Colonic mucosa (tissue), 4 donors: ENCODE measurements around the gene IL19. TPM values are rescaled to one million over a fixed set of nuclear protein-coding genes. Genes with fewer than 3 reads are reported as not detected.

Source experiments
- DNase-seq: peaks from one replicate; pipeline ENCODE4 v3.0.0-alpha.2; 2020
- H3K27ac ChIP-seq: fragments of 200-600 bp; one replicate; pipeline ENCODE4 v1.8.0; 2021
- H3K27me3 ChIP-seq: fragments of 200-600 bp; one replicate; pipeline ENCODE4 v1.8.0; 2021
- H3K36me3 ChIP-seq: fragments of 200-600 bp; one replicate; pipeline ENCODE4 v1.8.0; 2021
- H3K4me1 ChIP-seq: fragments of 200-600 bp; one replicate; pipeline ENCODE4 v1.8.0; 2021; ENCODE audit warnings: mild to moderate bottlenecking
- H3K4me3 ChIP-seq: fragments of 200-600 bp; one replicate; pipeline ENCODE4 v1.8.0; 2021
- H3K9ac ChIP-seq, 2 donors: one replicate each; pipeline ENCODE4 v1.7.0; 2013; ENCODE audit warnings: control low read depth in 2 of 2, low read depth in 2 of 2, low read length in 2 of 2
- H3K9me3 ChIP-seq: fragments of 200-600 bp; one replicate; pipeline ENCODE4 v1.8.0; 2021
- intact Hi-C: fragments of 100-400 bp; cut with DNase I; formaldehyde crosslinking; loops from one replicate; pipeline ENCODE4 v1.14.1; 2022
- total RNA-seq, 2 donors: library from RNA; stranded (reverse); fragmentation: NEBNext Ultra II Directional in 1 of 2; extraction: Animal tissue kit (Norgen Biotek cat#: 25700) in 1 of 2; gene quantifications; one replicate each; pipeline ENCODE4 v1.2.1, GENCODE V29; 2021
- TF ChIP-seq, protein P1 (sequence below): fragments of 200-600 bp; IDR thresholded peaks from one replicate; pipeline ENCODE4 v1.8.0; 2022; ENCODE audit warnings: antibody characterized with exemption, mild to moderate bottlenecking
- donor health status: healthy.
- donor health status: DM: no; HTN: no; CAD: no.
- donor health status: DM: no; HTN: no; CAD: no.

The IL19 gene
- total RNA-seq, 2 donors from 2014 or later: 0.40 TPM; not detected in 1

DNA sequence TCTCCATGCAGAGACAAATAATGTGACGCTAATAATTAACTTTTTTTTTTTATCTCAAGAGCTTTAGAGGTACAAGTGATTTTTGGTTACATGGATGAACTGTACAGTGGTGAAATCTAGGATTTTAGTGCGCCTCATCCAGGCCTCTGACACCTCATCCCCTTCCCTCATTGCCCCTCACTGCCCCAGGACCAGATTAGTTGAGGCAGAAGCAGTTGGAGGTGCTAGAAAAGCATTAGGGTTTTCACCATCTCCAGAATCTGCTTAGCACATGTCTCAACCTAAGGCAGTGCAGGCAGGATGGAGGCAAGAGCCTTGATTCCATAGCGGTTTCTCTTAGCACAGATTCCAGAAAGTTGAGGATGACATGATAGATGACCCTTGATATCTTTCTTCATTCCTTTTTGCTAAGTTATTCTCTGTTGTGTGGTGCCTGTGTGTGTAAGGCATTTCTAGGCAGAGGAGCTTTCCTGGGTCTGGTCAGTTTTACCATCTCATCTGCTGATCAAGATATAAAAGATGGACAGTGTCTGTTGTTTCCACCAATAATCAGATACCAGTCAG lies 18.0 kb downstream of the IL19 start:
- no peaks in the 10 kb centered on the region for H3K27me3 ChIP-seq
- no peak overlapping the region for H3K27ac ChIP-seq
- H3K9ac ChIP-seq: no peak overlapping the region
- intact Hi-C loops: no loop called here
- H3K4me1 ChIP-seq: no peaks in the 10 kb centered on the region
- H3K9me3 ChIP-seq: no peaks in the 10 kb centered on the region
- no peak overlapping the region for H3K4me3 ChIP-seq
- DNase-seq: no peak
- no peaks in the 10 kb centered on the region for H3K36me3 ChIP-seq
- TF ChIP-seq, protein P1, sequence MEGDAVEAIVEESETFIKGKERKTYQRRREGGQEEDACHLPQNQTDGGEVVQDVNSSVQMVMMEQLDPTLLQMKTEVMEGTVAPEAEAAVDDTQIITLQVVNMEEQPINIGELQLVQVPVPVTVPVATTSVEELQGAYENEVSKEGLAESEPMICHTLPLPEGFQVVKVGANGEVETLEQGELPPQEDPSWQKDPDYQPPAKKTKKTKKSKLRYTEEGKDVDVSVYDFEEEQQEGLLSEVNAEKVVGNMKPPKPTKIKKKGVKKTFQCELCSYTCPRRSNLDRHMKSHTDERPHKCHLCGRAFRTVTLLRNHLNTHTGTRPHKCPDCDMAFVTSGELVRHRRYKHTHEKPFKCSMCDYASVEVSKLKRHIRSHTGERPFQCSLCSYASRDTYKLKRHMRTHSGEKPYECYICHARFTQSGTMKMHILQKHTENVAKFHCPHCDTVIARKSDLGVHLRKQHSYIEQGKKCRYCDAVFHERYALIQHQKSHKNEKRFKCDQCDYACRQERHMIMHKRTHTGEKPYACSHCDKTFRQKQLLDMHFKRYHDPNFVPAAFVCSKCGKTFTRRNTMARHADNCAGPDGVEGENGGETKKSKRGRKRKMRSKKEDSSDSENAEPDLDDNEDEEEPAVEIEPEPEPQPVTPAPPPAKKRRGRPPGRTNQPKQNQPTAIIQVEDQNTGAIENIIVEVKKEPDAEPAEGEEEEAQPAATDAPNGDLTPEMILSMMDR: no peak

DNA sequence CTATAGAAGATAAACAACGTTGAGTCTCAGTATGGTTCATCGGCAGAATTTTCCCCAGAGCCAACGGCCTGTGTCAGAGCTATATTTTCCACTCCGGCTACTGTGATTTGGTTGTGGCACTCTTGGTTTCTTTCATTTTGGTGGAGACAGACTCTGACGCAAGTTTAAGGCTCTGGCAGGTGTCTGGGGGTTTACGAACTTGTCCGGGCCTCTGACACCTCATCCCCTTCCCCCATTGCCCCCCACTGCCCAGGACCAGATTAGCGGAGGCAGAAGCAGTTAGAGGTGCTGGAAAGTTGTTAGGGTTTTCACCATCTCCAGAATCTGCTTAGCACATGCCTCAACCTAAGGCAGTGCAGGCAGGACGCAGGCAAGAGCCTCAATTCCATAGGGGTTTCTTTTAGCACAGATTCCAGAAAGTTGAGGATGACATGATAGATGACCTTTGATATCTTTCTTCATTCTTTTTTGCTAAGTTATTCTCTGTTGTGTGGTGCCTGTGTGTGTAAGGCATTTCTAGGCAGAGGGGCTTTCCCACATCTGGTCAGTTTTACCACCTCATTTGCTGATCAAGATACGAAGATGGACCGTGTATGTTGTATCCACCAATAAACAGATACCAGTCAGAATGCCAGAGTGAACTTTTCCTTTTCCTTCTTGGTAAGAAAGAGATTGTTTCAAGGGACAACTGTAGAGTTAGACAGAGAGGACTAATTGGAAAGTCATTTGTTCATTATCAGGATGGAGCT lies 20.1 kb downstream of the IL19 start:
- intact Hi-C loops: no loop called here

DNA sequence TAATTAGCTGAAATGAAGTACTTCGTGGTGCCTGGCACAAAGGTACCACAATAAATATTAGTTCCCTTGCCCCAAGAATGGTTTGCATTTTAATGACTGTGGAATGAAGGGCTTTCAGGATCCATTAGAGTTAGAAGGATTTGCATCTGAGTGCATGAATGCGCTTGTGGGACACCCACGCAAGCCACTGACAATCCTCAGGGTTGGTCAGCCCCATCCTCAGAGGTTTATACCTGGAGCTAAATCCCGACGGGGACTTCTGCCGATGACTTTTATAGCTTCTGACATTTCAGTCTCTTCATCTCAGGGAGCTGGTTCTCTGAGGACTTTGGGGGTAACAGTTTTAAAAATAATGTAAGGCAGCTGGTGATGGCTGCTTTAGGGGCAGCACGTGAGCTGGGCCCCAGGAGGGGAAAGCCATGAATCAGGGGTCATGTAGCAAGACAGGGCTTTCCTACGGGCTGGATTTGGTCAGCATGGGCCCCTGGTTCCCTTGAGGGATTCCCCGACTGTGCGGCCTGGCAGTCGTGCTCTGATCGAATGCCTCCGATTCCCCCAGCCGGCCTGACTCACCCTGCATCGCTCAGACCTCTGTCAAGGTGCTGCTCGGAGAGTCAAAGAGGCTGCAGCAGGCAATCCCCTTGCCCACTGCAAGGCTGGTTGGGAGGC lies 22.5 kb downstream of the IL19 start:
- Histone ChIP-seq H3K9me3 (no peaks in the 10 kb centered on the region), H3K9ac (no peak overlapping the region), H3K27ac (no peak overlapping the region), H3K4me3 (no peak overlapping the region), H3K27me3 (no peaks in the 10 kb centered on the region), H3K36me3 (no peaks in the 10 kb centered on the region), H3K4me1 (no peaks in the 10 kb centered on the region)
- TF ChIP-seq, protein P1: no peak
- DNase-seq: no peak
- intact Hi-C loops: no loop called here

More for the DNA sequence above, 20.1 kb downstream of the IL19 start:
- Histone ChIP-seq H3K4me1 (no peaks in the 10 kb centered on the region), H3K9ac (no peak overlapping the region), H3K27me3 (no peaks in the 10 kb centered on the region), H3K36me3 (no peaks in the 10 kb centered on the region), H3K4me3 (no peak overlapping the region), H3K9me3 (no peaks in the 10 kb centered on the region), H3K27ac (no peak overlapping the region)
- TF ChIP-seq, protein P1: no peak
- no peak for DNase-seq

DNA sequence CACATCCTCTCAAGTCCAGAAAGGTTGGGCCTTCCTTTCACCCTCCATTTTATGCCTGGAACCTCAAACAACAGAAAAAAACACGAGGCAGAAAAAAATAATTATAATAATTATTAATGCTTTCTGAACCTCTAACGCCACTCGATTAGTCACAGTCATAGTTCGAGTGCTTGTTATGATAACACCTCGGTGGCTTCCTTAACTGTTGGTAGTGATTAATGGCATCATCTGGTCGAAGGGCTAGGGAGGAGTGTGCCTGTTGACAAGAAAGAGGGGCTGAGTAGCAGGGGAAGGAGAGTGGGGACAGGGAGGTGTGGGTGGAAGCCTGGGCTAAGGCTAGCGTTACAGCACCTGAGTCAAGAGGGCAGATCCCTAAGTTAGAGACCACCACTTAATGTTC lies 23.0 kb downstream of the IL19 start:
- Histone ChIP-seq H3K9me3 (no peaks in the 10 kb centered on the region), H3K9ac (no peak overlapping the region), H3K27me3 (no peaks in the 10 kb centered on the region), H3K36me3 (no peaks in the 10 kb centered on the region), H3K4me3 (no peak overlapping the region), H3K4me1 (no peaks in the 10 kb centered on the region), H3K27ac (no peak overlapping the region)
- DNase-seq: no peak
- TF ChIP-seq, protein P1: no peak
- intact Hi-C loops: no loop called here

DNA sequence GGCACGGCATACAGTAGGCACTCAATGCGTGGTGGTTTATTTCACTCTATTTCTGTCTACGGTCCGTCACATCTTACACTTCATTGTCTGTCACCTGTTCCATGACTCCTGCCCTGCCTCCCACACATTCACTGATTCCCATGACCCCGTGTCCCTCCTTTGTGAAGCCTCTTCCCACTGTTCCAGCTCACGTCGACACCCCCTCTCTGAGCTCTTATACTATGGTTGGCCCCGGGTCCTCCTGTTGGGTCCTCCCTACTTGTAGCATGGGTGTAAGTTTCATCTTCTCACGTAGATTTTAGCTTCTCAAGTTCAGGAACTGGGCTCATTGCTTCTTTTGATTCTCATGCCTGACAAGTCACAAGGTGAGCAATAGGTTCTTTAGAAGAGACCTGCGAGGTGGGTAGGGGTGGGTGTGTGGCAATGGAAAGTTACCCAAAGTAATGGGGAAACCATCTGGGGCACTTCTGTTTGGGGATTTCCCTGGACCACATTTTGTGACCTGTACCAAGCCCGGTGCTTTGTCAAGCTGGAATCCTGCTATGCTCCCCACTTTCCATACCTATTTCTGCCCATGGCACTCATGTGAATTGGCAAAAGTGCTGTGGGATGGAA lies 23.8 kb downstream of the IL19 start:
- Histone ChIP-seq H3K36me3 (no peaks in the 10 kb centered on the region), H3K9me3 (no peaks in the 10 kb centered on the region), H3K27ac (no peak overlapping the region), H3K4me1 (no peaks in the 10 kb centered on the region), H3K27me3 (no peaks in the 10 kb centered on the region), H3K9ac (no peak overlapping the region), H3K4me3 (no peak overlapping the region)
- TF ChIP-seq, protein P1: no peak
- intact Hi-C loops: no loop called here
- no peak for DNase-seq
